ENCODE results near the gene CEP20.

DNA sequence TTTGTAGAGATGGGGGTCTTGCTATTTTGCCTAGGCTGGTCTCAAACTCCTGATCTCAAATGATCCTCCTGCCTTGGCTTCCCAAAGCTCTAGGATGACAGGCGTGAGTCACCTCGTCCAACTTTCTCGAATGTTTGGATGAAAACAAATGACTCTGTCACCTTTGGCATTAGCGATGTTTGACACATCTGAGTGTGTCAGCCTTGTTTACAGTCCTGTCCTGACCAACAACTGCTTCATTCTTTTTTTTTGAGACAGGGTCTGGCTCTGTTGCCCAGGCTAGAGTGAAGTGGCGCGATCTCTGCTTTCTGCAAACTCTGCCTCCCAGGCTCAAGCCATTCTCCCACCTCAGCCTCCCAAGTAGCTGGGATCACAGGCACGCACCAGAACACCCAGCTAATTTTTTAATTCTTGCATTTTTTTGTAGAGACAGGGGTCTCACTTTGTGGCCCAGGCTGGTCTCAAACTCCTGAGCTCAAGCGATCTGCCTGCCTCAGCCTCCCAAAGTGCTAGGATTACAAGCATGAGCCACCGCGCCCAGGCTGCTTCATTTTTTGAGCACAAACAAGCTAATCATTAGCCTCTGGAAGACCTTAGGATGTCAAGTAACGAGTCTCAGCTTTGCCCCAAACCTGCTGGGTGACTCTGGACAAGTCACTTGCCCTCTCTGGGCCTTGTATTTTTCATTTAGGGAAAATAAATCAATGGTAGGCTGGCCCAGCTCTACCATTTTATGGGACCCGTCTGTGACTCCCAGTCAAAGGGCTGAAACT, 39.0 kb downstream of the CEP20 start:
- TF ChIP-seq POLR2AphosphoS5 (IDR thresholded peaks at IDR 0.05) (no peak), POLR2A (IDR thresholded peaks at IDR 0.05) (no peak), EP300 (IDR thresholded peaks at IDR 0.05) (no peak)
- TF ChIP-seq, protein P1, sequence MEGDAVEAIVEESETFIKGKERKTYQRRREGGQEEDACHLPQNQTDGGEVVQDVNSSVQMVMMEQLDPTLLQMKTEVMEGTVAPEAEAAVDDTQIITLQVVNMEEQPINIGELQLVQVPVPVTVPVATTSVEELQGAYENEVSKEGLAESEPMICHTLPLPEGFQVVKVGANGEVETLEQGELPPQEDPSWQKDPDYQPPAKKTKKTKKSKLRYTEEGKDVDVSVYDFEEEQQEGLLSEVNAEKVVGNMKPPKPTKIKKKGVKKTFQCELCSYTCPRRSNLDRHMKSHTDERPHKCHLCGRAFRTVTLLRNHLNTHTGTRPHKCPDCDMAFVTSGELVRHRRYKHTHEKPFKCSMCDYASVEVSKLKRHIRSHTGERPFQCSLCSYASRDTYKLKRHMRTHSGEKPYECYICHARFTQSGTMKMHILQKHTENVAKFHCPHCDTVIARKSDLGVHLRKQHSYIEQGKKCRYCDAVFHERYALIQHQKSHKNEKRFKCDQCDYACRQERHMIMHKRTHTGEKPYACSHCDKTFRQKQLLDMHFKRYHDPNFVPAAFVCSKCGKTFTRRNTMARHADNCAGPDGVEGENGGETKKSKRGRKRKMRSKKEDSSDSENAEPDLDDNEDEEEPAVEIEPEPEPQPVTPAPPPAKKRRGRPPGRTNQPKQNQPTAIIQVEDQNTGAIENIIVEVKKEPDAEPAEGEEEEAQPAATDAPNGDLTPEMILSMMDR (IDR thresholded peaks at IDR 0.05) = no peak

Data from suprapubic skin (tissue), 4 donors.